HepG2 (cell line): ENCODE measurements around the gene CCDC33. TPM values are rescaled to one million over a fixed set of nuclear protein-coding genes. Genes with fewer than 3 reads are reported as not detected.

Source experiments
- CAMTA2 ChIP-seq: sonication (generic); formaldehyde crosslinking; IDR thresholded peaks from 2 replicates; pipeline ENCODE4 v1.4.0; 2020; ENCODE audit warnings: mild to moderate bottlenecking, missing genetic modification reagents, borderline replicate concordance
- FOXK1 ChIP-seq: sonication (generic); formaldehyde crosslinking; IDR thresholded peaks from 2 replicates; pipeline ENCODE4 v1.4.0; 2020; ENCODE audit warnings: low read depth, missing genetic modification reagents, borderline replicate concordance
- ISL2 ChIP-seq: sonication (generic); formaldehyde crosslinking; IDR thresholded peaks from 2 replicates; pipeline ENCODE4 v1.5.0; 2020; ENCODE audit warnings: missing genetic modification reagents
- KDM5A ChIP-seq: fragments of 200-600 bp; sonication (generic); IDR thresholded peaks from 2 replicates; pipeline ENCODE4 v1.7.0; 2018; ENCODE audit warnings: antibody characterized with exemption, mild to moderate bottlenecking, low read length, borderline replicate concordance
- KLF9 ChIP-seq: IDR thresholded peaks from 2 replicates; pipeline ENCODE4 v1.6.1; 2016; ENCODE audit warnings: low read depth
- MYPOP ChIP-seq: sonication (generic); formaldehyde crosslinking; IDR thresholded peaks from 2 replicates; pipeline ENCODE4 v1.8.1; 2023; ENCODE audit warnings: mild to moderate bottlenecking, moderate library complexity, missing genetic modification reagents
- REPIN1 ChIP-seq: sonication (generic); formaldehyde crosslinking; IDR thresholded peaks from 2 replicates; pipeline ENCODE4 v1.8.0; 2022; ENCODE audit warnings: missing genetic modification reagents, low read depth, mild to moderate bottlenecking, borderline replicate concordance
- SSRP1 ChIP-seq: IDR thresholded peaks from 2 replicates; pipeline ENCODE4 v1.6.1; 2016; ENCODE audit warnings: control low read depth
- TEAD3 ChIP-seq: optimal IDR thresholded peaks from 2 replicates; pipeline ENCODE3; 2016; ENCODE audit warnings: borderline replicate concordance
- TOPORS ChIP-seq: sonication (generic); formaldehyde crosslinking; IDR thresholded peaks from 2 replicates; pipeline ENCODE4 v1.8.0; 2023; ENCODE audit warnings: mild to moderate bottlenecking, missing genetic modification reagents
- ZNF124 ChIP-seq: sonication (generic); formaldehyde crosslinking; IDR thresholded peaks from 2 replicates; pipeline ENCODE4 v1.4.0; 2020; ENCODE audit warnings: missing genetic modification reagents
- ZNF382 ChIP-seq: sonication (generic); formaldehyde crosslinking; IDR thresholded peaks from 2 replicates; pipeline ENCODE4 v1.5.0; 2020; ENCODE audit warnings: missing genetic modification reagents, mild to moderate bottlenecking, borderline replicate concordance
- ZNF549 ChIP-seq: sonication (generic); formaldehyde crosslinking; IDR thresholded peaks from 2 replicates; pipeline ENCODE4 v1.5.0; 2020; ENCODE audit warnings: missing genetic modification reagents
- ZNF616 ChIP-seq: sonication (generic); formaldehyde crosslinking; IDR thresholded peaks from 2 replicates; pipeline ENCODE4 v1.5.0; 2020; ENCODE audit warnings: low read depth, mild to moderate bottlenecking, missing genetic modification reagents
- ZNF678 ChIP-seq: sonication (generic); formaldehyde crosslinking; IDR thresholded peaks from 2 replicates; pipeline ENCODE4 v1.4.0; 2020; ENCODE audit warnings: mild to moderate bottlenecking, missing genetic modification reagents
- ZNF75D ChIP-seq: sonication (generic); formaldehyde crosslinking; IDR thresholded peaks from 2 replicates; pipeline ENCODE4 v1.8.1; 2023; ENCODE audit warnings: missing genetic modification reagents, mild to moderate bottlenecking, borderline replicate concordance
- ZNF766 ChIP-seq: sonication (generic); formaldehyde crosslinking; IDR thresholded peaks from 2 replicates; pipeline ENCODE4 v1.5.0; 2020; ENCODE audit warnings: missing genetic modification reagents, borderline replicate concordance
- polyA plus RNA-seq, 8 experiments: library from polyadenylated mRNA; depleted of rRNA in 3 of 8; stranded (reverse) in 7 of 8; unstranded in 1 of 8; fragments of >200 nt; fragmentation: Illumina TruSeq in 4 of 8; extraction: Trizol in 4 of 8; gene quantifications; 2 replicates each; pipeline versions ENCODE4 v1.2.1 to v1.2.3, GENCODE V29; 2011 to 2016; ENCODE audit warnings: low read depth in 4 of 8, missing spikeins in 1 of 8, mixed read lengths in 1 of 8; ENCODE audit not compliant: insufficient read depth in 1 of 8
- total RNA-seq, 5 experiments: library from RNA; depleted of rRNA; stranded (reverse); fragments of >200 nt; fragmentation: Illumina TruSeq; extraction: Trizol; gene quantifications; 2 replicates each; pipeline ENCODE4 v1.2.3, GENCODE V29; 2016; ENCODE audit warnings: low read depth in 1 of 5
- TF ChIP-seq, protein P1 (sequence below): conservative IDR thresholded peaks from 2 replicates; pipeline ENCODE4 v1.6.1; 2018; ENCODE audit warnings: missing genetic modification reagents
- TF ChIP-seq, protein P2 (sequence below): sonication (generic); formaldehyde crosslinking; conservative IDR thresholded peaks from 2 replicates; pipeline ENCODE4 v1.4.0; 2020; ENCODE audit warnings: missing genetic modification reagents
- TF ChIP-seq, protein P3 (sequence below): sonication (generic); formaldehyde crosslinking; IDR thresholded peaks from 2 replicates; pipeline ENCODE4 v1.4.0; 2020; ENCODE audit warnings: missing genetic modification reagents, borderline replicate concordance

Gene CCDC33
- total and polyA plus RNA-seq, 2 of the 13 experiments (the other 11 are each of a cell fraction or from before 2014, with no cell fraction given) = 0.30 TPM; not detected in 1

DNA sequence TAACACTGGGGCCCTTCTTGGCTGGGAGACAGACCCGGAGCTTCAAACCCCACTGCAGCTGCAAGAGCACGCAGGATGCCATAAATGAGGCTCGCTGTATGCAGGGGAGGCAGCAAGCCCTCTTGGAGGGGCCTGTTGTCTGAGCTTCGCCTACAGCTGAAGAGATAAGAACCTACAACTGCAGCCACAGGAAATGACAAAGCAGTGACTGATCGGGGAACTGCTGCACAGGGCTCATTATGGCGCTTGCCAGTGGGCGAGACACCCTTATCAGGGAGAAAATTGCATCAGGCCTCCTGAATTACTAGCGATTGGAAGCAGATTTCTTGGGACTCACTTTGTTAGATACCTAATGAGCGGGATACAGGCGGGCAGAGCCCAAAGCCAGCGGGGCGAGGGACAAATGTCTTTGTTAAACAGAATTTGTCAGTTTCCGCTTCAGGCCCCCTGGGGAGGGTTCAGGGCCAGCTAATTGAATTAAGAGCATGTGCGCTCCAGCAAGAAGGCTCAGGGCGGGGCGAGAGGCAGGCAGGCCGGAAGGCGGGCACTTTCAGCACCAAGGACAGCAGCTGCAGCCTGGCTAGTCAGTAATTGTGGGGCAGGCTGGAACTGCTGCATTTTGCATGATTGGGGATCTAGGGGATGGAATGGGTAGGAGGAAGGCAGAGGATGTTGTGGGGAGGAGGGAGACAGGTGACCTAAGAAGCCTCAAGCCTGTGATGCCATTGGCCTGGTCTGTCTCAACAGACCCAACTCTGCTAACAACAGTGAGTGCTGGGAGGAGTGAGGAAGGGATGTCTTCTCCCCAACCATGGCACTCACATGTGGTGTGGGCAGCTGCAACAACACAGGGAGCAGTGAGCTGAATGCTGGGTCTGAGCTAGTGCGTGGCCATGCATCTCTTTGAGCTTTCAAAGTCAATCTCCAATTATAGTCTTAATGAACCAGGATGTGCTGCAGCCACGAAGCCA is 55.3 kb downstream of the CCDC33 start (continued):
- TF ChIP-seq CAMTA2 (CRISPR knock-in tag) = peak; percentile 70; the same call in 1 of the 2 replicates
- TF ChIP-seq ZNF678 (CRISPR knock-in tag) = 0 out of 2 replicates have a peak, but pooled peaks have one; percentile 60
- TF ChIP-seq, protein P1, sequence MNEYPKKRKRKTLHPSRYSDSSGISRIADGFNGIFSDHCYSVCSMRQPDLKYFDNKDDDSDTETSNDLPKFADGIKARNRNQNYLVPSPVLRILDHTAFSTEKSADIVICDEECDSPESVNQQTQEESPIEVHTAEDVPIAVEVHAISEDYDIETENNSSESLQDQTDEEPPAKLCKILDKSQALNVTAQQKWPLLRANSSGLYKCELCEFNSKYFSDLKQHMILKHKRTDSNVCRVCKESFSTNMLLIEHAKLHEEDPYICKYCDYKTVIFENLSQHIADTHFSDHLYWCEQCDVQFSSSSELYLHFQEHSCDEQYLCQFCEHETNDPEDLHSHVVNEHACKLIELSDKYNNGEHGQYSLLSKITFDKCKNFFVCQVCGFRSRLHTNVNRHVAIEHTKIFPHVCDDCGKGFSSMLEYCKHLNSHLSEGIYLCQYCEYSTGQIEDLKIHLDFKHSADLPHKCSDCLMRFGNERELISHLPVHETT = peak; percentile 77
- TF ChIP-seq KDM5A = no peak
- TF ChIP-seq KLF9 (CRISPR knock-in tag) = 0 out of 2 replicates have a peak, but pooled peaks have one; percentile 49
- no peak for TF ChIP-seq SSRP1 (CRISPR knock-in tag)
- TF ChIP-seq MYPOP (CRISPR knock-in tag) = 0 out of 2 replicates have a peak, but pooled peaks have one; percentile 52
- TF ChIP-seq ZNF124 = peak; percentile 92
- TF ChIP-seq, protein P2, sequence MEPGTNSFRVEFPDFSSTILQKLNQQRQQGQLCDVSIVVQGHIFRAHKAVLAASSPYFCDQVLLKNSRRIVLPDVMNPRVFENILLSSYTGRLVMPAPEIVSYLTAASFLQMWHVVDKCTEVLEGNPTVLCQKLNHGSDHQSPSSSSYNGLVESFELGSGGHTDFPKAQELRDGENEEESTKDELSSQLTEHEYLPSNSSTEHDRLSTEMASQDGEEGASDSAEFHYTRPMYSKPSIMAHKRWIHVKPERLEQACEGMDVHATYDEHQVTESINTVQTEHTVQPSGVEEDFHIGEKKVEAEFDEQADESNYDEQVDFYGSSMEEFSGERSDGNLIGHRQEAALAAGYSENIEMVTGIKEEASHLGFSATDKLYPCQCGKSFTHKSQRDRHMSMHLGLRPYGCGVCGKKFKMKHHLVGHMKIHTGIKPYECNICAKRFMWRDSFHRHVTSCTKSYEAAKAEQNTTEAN = peak; percentile 91
- peak; percentile 52; the same call in 1 of the 2 replicates for TF ChIP-seq ISL2 (CRISPR knock-in tag)
- no peak for TF ChIP-seq ZNF616 (CRISPR knock-in tag)
- TF ChIP-seq, protein P3, sequence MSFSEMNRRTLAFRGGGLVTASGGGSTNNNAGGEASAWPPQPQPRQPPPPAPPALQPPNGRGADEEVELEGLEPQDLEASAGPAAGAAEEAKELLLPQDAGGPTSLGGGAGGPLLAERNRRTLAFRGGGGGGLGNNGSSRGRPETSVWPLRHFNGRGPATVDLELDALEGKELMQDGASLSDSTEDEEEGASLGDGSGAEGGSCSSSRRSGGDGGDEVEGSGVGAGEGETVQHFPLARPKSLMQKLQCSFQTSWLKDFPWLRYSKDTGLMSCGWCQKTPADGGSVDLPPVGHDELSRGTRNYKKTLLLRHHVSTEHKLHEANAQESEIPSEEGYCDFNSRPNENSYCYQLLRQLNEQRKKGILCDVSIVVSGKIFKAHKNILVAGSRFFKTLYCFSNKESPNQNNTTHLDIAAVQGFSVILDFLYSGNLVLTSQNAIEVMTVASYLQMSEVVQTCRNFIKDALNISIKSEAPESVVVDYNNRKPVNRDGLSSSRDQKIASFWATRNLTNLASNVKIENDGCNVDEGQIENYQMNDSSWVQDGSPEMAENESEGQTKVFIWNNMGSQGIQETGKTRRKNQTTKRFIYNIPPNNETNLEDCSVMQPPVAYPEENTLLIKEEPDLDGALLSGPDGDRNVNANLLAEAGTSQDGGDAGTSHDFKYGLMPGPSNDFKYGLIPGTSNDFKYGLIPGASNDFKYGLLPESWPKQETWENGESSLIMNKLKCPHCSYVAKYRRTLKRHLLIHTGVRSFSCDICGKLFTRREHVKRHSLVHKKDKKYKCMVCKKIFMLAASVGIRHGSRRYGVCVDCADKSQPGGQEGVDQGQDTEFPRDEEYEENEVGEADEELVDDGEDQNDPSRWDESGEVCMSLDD (CRISPR knock-in tag) = peak; percentile 70; the same call in 1 of the 2 replicates
- TF ChIP-seq ZNF549 = 0 out of 2 replicates have a peak, but pooled peaks have one; percentile 70
- peak; percentile 92 for TF ChIP-seq ZNF766 (CRISPR knock-in tag)
- no peak for TF ChIP-seq ZNF382 (CRISPR knock-in tag)
- peak; percentile 82; the same call in 1 of the 2 replicates for TF ChIP-seq ZNF75D (CRISPR knock-in tag)
- peak; percentile 67; the same call in 1 of the 2 replicates for TF ChIP-seq REPIN1
- peak; percentile 75; the same call in 1 of the 2 replicates for TF ChIP-seq FOXK1
- peak; percentile 39; the same call in 1 of the 2 replicates for TF ChIP-seq TOPORS
- no peak for TF ChIP-seq TEAD3 (CRISPR knock-in tag)
